Retinal pigment epithelial cell (primary cell): Measurements from ENCODE around the gene DSCAM.

Source experiments
- DNase-seq: peaks from one replicate; pipeline ENCODE4 v3.0.0-alpha.2; 2010; ENCODE audit warnings: low read depth
- H3K4me3 ChIP-seq: 2 replicates; pipeline ENCODE4 v1.5.1; 2011; ENCODE audit warnings: mild to moderate bottlenecking, low read length, control low read depth, moderate library complexity
- CTCF ChIP-seq: conservative IDR thresholded peaks from 2 replicates; pipeline ENCODE4 v1.5.1; 2011; ENCODE audit warnings: low read depth, low read length, control low read depth, inconsistent platforms

The DSCAM gene

GRCh38 chr21:40208948-40209345 is 638.0 kb downstream of the DSCAM start:
- no peak for DNase-seq
- no peak overlapping the region for H3K4me3 ChIP-seq
- TF ChIP-seq CTCF = no peak

- H3K4me3 ChIP-seq = no peak overlapping the region
- TF ChIP-seq CTCF = no peak
- DNase-seq = no peak
These were observed 638.6 kb downstream of the DSCAM start for GRCh38 chr21:40208206-40208947.

- TF ChIP-seq CTCF = no peak
- no peak overlapping the region for H3K4me3 ChIP-seq
- no peak for DNase-seq
These were observed 646.0 kb downstream of the DSCAM start for GRCh38 chr21:40200946-40201345.

GRCh38 chr21:40200126-40200525 is 646.8 kb downstream of the DSCAM start:
- no peak for DNase-seq
- no peak overlapping the region for H3K4me3 ChIP-seq
- TF ChIP-seq CTCF = no peak

- TF ChIP-seq CTCF = no peak
- no peak overlapping the region for H3K4me3 ChIP-seq
- DNase-seq = no peak
These were observed 652.6 kb downstream of the DSCAM start for GRCh38 chr21:40194185-40194980.

- H3K4me3 ChIP-seq = no peak overlapping the region
- DNase-seq = no peak
- TF ChIP-seq CTCF = no peak
These were observed 655.3 kb downstream of the DSCAM start for GRCh38 chr21:40191616-40192015.

GRCh38 chr21:40191196-40191595 is 655.8 kb downstream of the DSCAM start:
- TF ChIP-seq CTCF = no peak
- no peak for DNase-seq

More at GRCh38 chr21:40191196-40191595, 655.8 kb downstream of the DSCAM start:
- H3K4me3 ChIP-seq = no peak overlapping the region
